HepG2 (cell line): ENCODE measurements around the gene EXTL2. TPM values are rescaled to one million over a fixed set of nuclear protein-coding genes. Genes with fewer than 3 reads are reported as not detected.

Experiments
- ATAC-seq: fragments of 200-7000 bp; cut with Tn5 transposase; 3 replicates; pipeline ENCODE4 v1.9.1; 2020; ENCODE audit warnings: mild to moderate bottlenecking, moderate library complexity
- BruUV-seq: library from RNA; stranded (reverse); fragments of 400-500 nt; replicated peaks from 2 replicates; lab custom pipeline; 2021; lab: Mats Ljungman, UMichigan
- CTCF ChIA-PET: fragments of 300-600 bp; formaldehyde crosslinking; extraction: SDS; loops from one replicate; lab custom pipeline; 2021; ENCODE audit warnings: low total read pairs, inconsistent platforms, low intra/inter-chr PET ratio; lab: Yijun Ruan, JAX
- POLR2A ChIA-PET: fragments of 350-600 bp; sonication (Branson Sonifier 250); formaldehyde crosslinking; loops from one replicate; lab custom pipeline; 2020; ENCODE audit warnings: antibody characterized with exemption, inconsistent platforms; lab: Yijun Ruan, JAX
- DNase-seq: peaks from one replicate; pipeline ENCODE4 v3.0.0-alpha.2; 2015; ENCODE audit warnings: low spot score
- FAIRE-seq: peaks from 3 replicates; lab custom pipeline; 2011; peaks lifted over from hg19 to GRCh38; lab: Jason Lieb, UNC
- H2AFZ ChIP-seq: one replicate; pipeline ENCODE4 v1.6.1; 2011; ENCODE audit warnings: low read length, inconsistent platforms
- H3K27ac ChIP-seq: fragments of 300-600 bp; 3 replicates; pipeline ENCODE4 v1.8.0; 2011; ENCODE audit warnings: mixed run types, mild to moderate bottlenecking, mixed read lengths, low read length, inconsistent platforms; ENCODE audit not compliant: insufficient read depth; ENCODE audit errors: extremely low read length
- H3K27me3 ChIP-seq, 2 experiments: fragments of 200-600 bp in 1 of 2; 2 replicates in 1 of 2; 3 replicates in 1 of 2; pipeline versions ENCODE4 v1.6.0 to v1.8.0; 2011; ENCODE audit warnings: low read length in 2 of 2, mild to moderate bottlenecking in 2 of 2, moderate library complexity in 2 of 2, inconsistent platforms in 1 of 2; ENCODE audit not compliant: insufficient read depth in 2 of 2, control insufficient read depth in 1 of 2
- H3K36me3 ChIP-seq, 2 experiments: fragments of 200-600 bp in 1 of 2; replicated peaks in 1 of 2; 2 replicates in 1 of 2; 3 replicates in 1 of 2; pipeline versions ENCODE4 v1.5.1 to v1.8.0; 2011; ENCODE audit warnings: low read length in 2 of 2, inconsistent platforms in 1 of 2; ENCODE audit not compliant: insufficient read depth in 2 of 2, control insufficient read depth in 1 of 2
- H3K4me1 ChIP-seq: 2 replicates; pipeline ENCODE4 v1.5.1; 2012; ENCODE audit warnings: low read length, inconsistent platforms; ENCODE audit not compliant: insufficient read depth
- H3K4me2 ChIP-seq: 2 replicates; pipeline ENCODE4 v1.6.0; 2011; ENCODE audit warnings: low read depth, low read length, inconsistent platforms
- H3K4me3 ChIP-seq, 3 experiments: fragments of 200-600 bp in 1 of 3; sonication (generic), shearing (Covaris generic) in 1 of 3; replicated peaks in 1 of 3; 2 replicates each; pipeline ENCODE4 v1.5.1; 2011 to 2016; ENCODE audit warnings: low read length in 3 of 3, inconsistent platforms in 2 of 3, low read depth in 2 of 3, mild to moderate bottlenecking in 2 of 3, control low read depth in 1 of 3, mixed read lengths in 1 of 3; ENCODE audit not compliant: insufficient read depth in 1 of 3
- H3K79me2 ChIP-seq: one replicate; pipeline ENCODE4 v1.6.1; 2011; ENCODE audit warnings: low read length, inconsistent platforms; ENCODE audit not compliant: insufficient read depth
- H3K9ac ChIP-seq: 2 replicates; pipeline ENCODE4 v1.6.0; 2011; ENCODE audit warnings: mild to moderate bottlenecking, low read depth, low read length, inconsistent platforms; ENCODE audit not compliant: insufficient read depth
- H3K9me3 ChIP-seq: 2 replicates; pipeline ENCODE4 v1.5.1; 2012; ENCODE audit warnings: mild to moderate bottlenecking, low read length
- H4K20me1 ChIP-seq: 2 replicates; pipeline ENCODE4 v1.6.0; 2011; ENCODE audit warnings: inconsistent platforms, mild to moderate bottlenecking, low read length, moderate library complexity; ENCODE audit not compliant: insufficient read depth
- DNMT3B ChIP-seq: conservative IDR thresholded peaks from 2 replicates; pipeline ENCODE4 v1.6.1; 2016; ENCODE audit warnings: missing biosample characterization, control low read depth
- EP300 ChIP-seq, 3 experiments: sonication (generic) in 1 of 3; formaldehyde crosslinking in 1 of 3; IDR thresholded peaks; 2 replicates each; pipeline versions ENCODE4 v1.5.1 to v1.6.1; 2011 to 2020; ENCODE audit warnings: low read depth in 2 of 3, low read length in 2 of 3, borderline replicate concordance in 1 of 3, improper control_type of control experiment in 1 of 3, mild to moderate bottlenecking in 1 of 3, missing genetic modification reagents in 1 of 3, moderate library complexity in 1 of 3
- FOXM1 ChIP-seq: sonication (generic); formaldehyde crosslinking; IDR thresholded peaks from 2 replicates; pipeline ENCODE4 v1.5.0; 2020; ENCODE audit warnings: missing genetic modification reagents
- KLF15 ChIP-seq: sonication (generic); formaldehyde crosslinking; IDR thresholded peaks from 2 replicates; pipeline ENCODE4 v1.8.1; 2023; ENCODE audit warnings: borderline replicate concordance, mild to moderate bottlenecking, inconsistent platforms, missing genetic modification reagents, mixed read lengths
- PAXIP1 ChIP-seq: sonication (generic); formaldehyde crosslinking; conservative IDR thresholded peaks from 2 replicates; pipeline ENCODE4 v1.4.0; 2020; ENCODE audit warnings: mild to moderate bottlenecking, missing genetic modification reagents, moderate library complexity
- SMC3 ChIP-seq: IDR thresholded peaks from 2 replicates; pipeline ENCODE4 v1.6.1; 2011; ENCODE audit warnings: low read length, improper control_type of control experiment
- SNAPC5 ChIP-seq: sonication (generic); formaldehyde crosslinking; IDR thresholded peaks from 2 replicates; pipeline ENCODE4 v1.8.1; 2023; ENCODE audit warnings: mild to moderate bottlenecking, missing genetic modification reagents, borderline replicate concordance
- SPEN ChIP-seq: sonication (generic); formaldehyde crosslinking; IDR thresholded peaks from 2 replicates; pipeline ENCODE4 v1.5.1; 2020; ENCODE audit warnings: low read depth, mild to moderate bottlenecking, missing genetic modification reagents
- TRIM22 ChIP-seq: fragments of 450-650 bp; IDR thresholded peaks from 2 replicates; pipeline ENCODE4 v1.6.1; 2017
- ZBTB25 ChIP-seq: IDR thresholded peaks from 2 replicates; pipeline ENCODE4 v1.6.1; 2018; ENCODE audit warnings: missing genetic modification reagents
- ZNF577 ChIP-seq: sonication (generic); formaldehyde crosslinking; IDR thresholded peaks from 2 replicates; pipeline ENCODE4 v1.4.0; 2020; ENCODE audit warnings: mild to moderate bottlenecking, low read depth, missing genetic modification reagents, borderline replicate concordance
- ZNF772 ChIP-seq: sonication (generic); formaldehyde crosslinking; IDR thresholded peaks from 2 replicates; pipeline ENCODE4 v1.5.0; 2020; ENCODE audit warnings: mild to moderate bottlenecking, missing genetic modification reagents
- WGBS: methylation state at CpG from one replicate; pipeline ENCODE4 v1.1.6; 2017; ENCODE audit warnings: low lambda C conversion rate; 5-methylcytosine and 5-hydroxymethylcytosine counted together
- in situ Hi-C: cut with HindIII; loops from 2 replicates; pipeline ENCODE4 v1.10.0; 2017; ENCODE audit warnings: low pct_unique_long_range_greater_than_20kb; ENCODE audit not compliant: extremely low pct_ligation_motif_present
- intact Hi-C: fragments of 100-400 bp; cut with micrococcal nuclease; formaldehyde crosslinking; loops from one replicate; pipeline ENCODE4 v1.10.0; 2022; ENCODE audit not compliant: unreplicated experiment
- polyA plus RNA-seq, 8 experiments: library from polyadenylated mRNA; depleted of rRNA in 3 of 8; stranded (reverse) in 7 of 8; unstranded in 1 of 8; fragments of >200 nt; fragmentation: Illumina TruSeq in 4 of 8; extraction: Trizol in 4 of 8; gene quantifications; 2 replicates each; pipeline versions ENCODE4 v1.2.1 to v1.2.3, GENCODE V29; 2011 to 2016; ENCODE audit warnings: low read depth in 4 of 8, missing spikeins in 1 of 8, mixed read lengths in 1 of 8; ENCODE audit not compliant: insufficient read depth in 1 of 8
- total RNA-seq, 5 experiments: library from RNA; depleted of rRNA; stranded (reverse); fragments of >200 nt; fragmentation: Illumina TruSeq; extraction: Trizol; gene quantifications; 2 replicates each; pipeline ENCODE4 v1.2.3, GENCODE V29; 2016; ENCODE audit warnings: low read depth in 1 of 5

Gene EXTL2
- total and polyA plus RNA-seq, 2 of the 13 experiments (the other 11 are each of a cell fraction or from before 2014, with no cell fraction given), result 22.0 to 23.5 TPM

- TF ChIP-seq SMC3 (peak; percentile 47; the same call in 1 of the 2 replicates), ZBTB25 (CRISPR knock-in tag) (no peak), ZNF772 (CRISPR knock-in tag) (no peak), TRIM22 (no peak), FOXM1 (CRISPR knock-in tag) (no peak)
These were observed 59.6 kb downstream of the EXTL2 start (continued) for GRCh38 chr1:100834777-100835660.

- no peak for DNase-seq
- Histone ChIP-seq H3K4me1 (no peaks in the 10 kb centered on the region), H3K27ac (no peak overlapping the region), H3K9ac (no peak overlapping the region), H3K36me3 (no peaks in the 10 kb centered on the region), H3K4me2 (no peak overlapping the region), H3K79me2 (no peaks in the 10 kb centered on the region), H2AFZ (no peak overlapping the region), H3K4me3 (no peak overlapping the region), H4K20me1 (no peaks in the 10 kb centered on the region), H3K9me3 (no peaks in the 10 kb centered on the region), H3K27me3 (no peaks in the 10 kb centered on the region)
- intact Hi-C loops, result no loop called here
- CTCF ChIA-PET, result no interaction called here
- in situ Hi-C loops, result no loop called here
- 7% methylated on average over 6 of the region's 6 CpGs for WGBS
- POLR2A ChIA-PET, result no interaction called here
- ATAC-seq, result no peak
- BruUV-seq, result no TSS peak
- FAIRE-seq, result no peak
- TF ChIP-seq PAXIP1 (CRISPR knock-in tag), result no peak
- TF ChIP-seq EP300 (IDR thresholded peaks at IDR 0.05; ENCODE audit: low read depth in 2 of 2, low read length in 2 of 2), result no peak
- TF ChIP-seq EP300 (CRISPR knock-in tag; IDR thresholded peaks at IDR 0.05; ENCODE audit: borderline replicate concordance), result no peak
- TF ChIP-seq SPEN, result no peak
- no peak for TF ChIP-seq SNAPC5
- TF ChIP-seq ZNF577, result no peak
- no peak for TF ChIP-seq KLF15
- TF ChIP-seq DNMT3B (CRISPR knock-in tag), result no peak
These were observed 61.8 kb downstream of the EXTL2 start for GRCh38 chr1:100832694-100833428.
